Measurements from ENCODE around the gene LIPC. TPM values are rescaled to one million over a fixed set of nuclear protein-coding genes. Genes with fewer than 3 reads are reported as not detected.

LIPC gene
- total RNA-seq, 1 donor from 2014 or later, result under 0.01 TPM

DNA sequence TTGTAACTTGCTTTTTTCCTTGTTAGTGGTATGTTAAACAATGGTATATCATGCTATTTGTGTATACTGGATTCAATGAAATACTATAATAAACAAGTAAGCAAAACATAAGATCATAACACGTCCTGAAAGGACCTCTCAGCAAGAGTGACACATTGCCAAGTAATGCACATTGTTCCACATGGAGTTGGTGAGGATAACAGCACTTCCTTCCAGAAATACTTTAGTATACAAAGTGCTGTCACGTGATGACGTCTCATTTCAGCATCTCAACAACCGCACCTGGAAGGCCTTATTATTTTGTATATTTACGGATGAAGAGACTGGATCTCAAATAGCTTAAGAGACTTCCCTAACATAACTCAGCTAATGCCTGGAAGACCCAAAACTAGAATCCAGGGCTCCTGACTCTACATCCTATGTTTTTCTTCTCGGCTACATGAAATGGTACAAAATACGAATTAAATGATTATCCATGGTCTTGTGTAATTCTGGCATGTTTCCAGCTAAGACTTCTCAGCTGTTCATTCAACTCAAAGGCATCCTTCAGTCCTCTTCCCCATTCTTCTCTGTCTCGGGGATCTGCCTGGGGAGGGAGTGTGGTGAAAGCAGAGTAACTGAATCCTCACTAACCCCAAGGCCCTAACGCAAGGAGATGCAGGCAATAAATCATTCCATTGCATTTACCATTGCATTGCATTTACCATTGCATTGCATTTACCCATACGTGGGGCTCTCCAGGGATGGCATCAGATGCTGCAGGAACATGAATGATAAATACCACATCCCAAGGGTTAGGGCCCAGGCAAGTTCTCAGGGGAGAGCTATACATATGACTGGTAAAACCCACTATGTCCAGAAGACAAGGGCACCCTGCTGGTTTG is 79.2 kb downstream of the LIPC start:
- no peak overlapping the region for H3K27ac ChIP-seq (ENCODE audit: low read depth, low read length)
- no peaks in the 10 kb centered on the region for H3K36me3 ChIP-seq (ENCODE audit: control insufficient read depth in 3 of 3, insufficient read depth in 3 of 3, low read length in 3 of 3)
- H3K27me3 ChIP-seq (ENCODE audit: control insufficient read depth in 3 of 3, insufficient read depth in 3 of 3, low read length in 3 of 3), result no peaks in the 10 kb centered on the region
- no peak overlapping the region for H3K4me3 ChIP-seq (ENCODE audit: low read length in 3 of 3)
- peaks cover 8 to 20% (median 15%) of the 10 kb centered on the region in 3 donors for H3K4me1 ChIP-seq (ENCODE audit: control insufficient read depth in 3 of 3, insufficient read depth in 3 of 3, low read length in 3 of 3)
- no peak overlapping the region for H3K9ac ChIP-seq (ENCODE audit: low read depth in 1 of 3, low read length in 3 of 3)
- no peaks in the 10 kb centered on the region for H3K9me3 ChIP-seq (ENCODE audit: control insufficient read depth in 3 of 3, low read length in 3 of 3)

DNA sequence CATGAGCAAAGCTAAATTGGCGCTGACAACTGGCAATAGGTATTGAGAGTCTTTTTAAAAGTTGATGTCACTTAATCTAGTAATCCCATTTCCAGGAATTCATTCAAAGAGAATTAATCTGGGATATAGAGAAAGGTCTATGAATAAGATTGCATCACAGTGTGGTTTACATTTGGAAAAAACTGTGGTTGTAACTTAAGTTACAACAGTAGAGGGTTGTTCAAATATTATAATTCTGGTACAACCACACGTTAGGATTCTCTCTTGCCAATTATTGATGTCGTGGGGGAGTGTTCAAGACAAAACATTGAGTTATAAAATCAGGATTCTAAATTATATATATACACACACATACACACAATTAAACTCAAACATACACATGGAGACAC is 79.8 kb downstream of the LIPC start:
- no peak overlapping the region for H3K4me3 ChIP-seq (ENCODE audit: low read length in 3 of 3)
- H3K27ac ChIP-seq (ENCODE audit: low read depth, low read length), result no peak overlapping the region
- no peak overlapping the region for H3K9ac ChIP-seq (ENCODE audit: low read depth in 1 of 3, low read length in 3 of 3)

GRCh38 chr15:58512522-58512921 is 80.7 kb downstream of the LIPC start:
- no peaks in the 10 kb centered on the region for H3K27me3 ChIP-seq (ENCODE audit: control insufficient read depth in 3 of 3, insufficient read depth in 3 of 3, low read length in 3 of 3)
- H3K36me3 ChIP-seq (ENCODE audit: control insufficient read depth in 3 of 3, insufficient read depth in 3 of 3, low read length in 3 of 3), result no peaks in the 10 kb centered on the region
- peaks cover 0 to 11% (median 9%) of the 10 kb centered on the region in 3 donors for H3K4me1 ChIP-seq (ENCODE audit: control insufficient read depth in 3 of 3, insufficient read depth in 3 of 3, low read length in 3 of 3)
- H3K27ac ChIP-seq (ENCODE audit: low read depth, low read length), result no peak overlapping the region
- no peak overlapping the region for H3K4me3 ChIP-seq (ENCODE audit: low read length in 3 of 3)
- H3K9me3 ChIP-seq (ENCODE audit: control insufficient read depth in 3 of 3, low read length in 3 of 3), result no peaks in the 10 kb centered on the region
- no peak overlapping the region for H3K9ac ChIP-seq (ENCODE audit: low read depth in 1 of 3, low read length in 3 of 3)

More for the DNA sequence above, 79.8 kb downstream of the LIPC start:
- Histone ChIP-seq H3K36me3 (ENCODE audit: control insufficient read depth in 3 of 3, insufficient read depth in 3 of 3, low read length in 3 of 3) (no peaks in the 10 kb centered on the region), H3K4me1 (ENCODE audit: control insufficient read depth in 3 of 3, insufficient read depth in 3 of 3, low read length in 3 of 3) (peaks cover 2 to 14% (median 9%) of the 10 kb centered on the region in 3 donors), H3K9me3 (ENCODE audit: control insufficient read depth in 3 of 3, low read length in 3 of 3) (no peaks in the 10 kb centered on the region), H3K27me3 (ENCODE audit: control insufficient read depth in 3 of 3, insufficient read depth in 3 of 3, low read length in 3 of 3) (no peaks in the 10 kb centered on the region)

- Histone ChIP-seq H3K27me3 (ENCODE audit: control insufficient read depth in 3 of 3, insufficient read depth in 3 of 3, low read length in 3 of 3) (no peaks in the 10 kb centered on the region), H3K4me3 (ENCODE audit: low read length in 3 of 3) (no peak overlapping the region), H3K9ac (ENCODE audit: low read depth in 1 of 3, low read length in 3 of 3) (no peak overlapping the region)
These were observed 81.2 kb downstream of the LIPC start for GRCh38 chr15:58513008-58513407.

GRCh38 chr15:58513726-58514336 is 82.0 kb downstream of the LIPC start:
- no peaks in the 10 kb centered on the region for H3K27me3 ChIP-seq (ENCODE audit: control insufficient read depth in 3 of 3, insufficient read depth in 3 of 3, low read length in 3 of 3)
- H3K9me3 ChIP-seq (ENCODE audit: control insufficient read depth in 3 of 3, low read length in 3 of 3), result no peaks in the 10 kb centered on the region
- no peaks in the 10 kb centered on the region for H3K36me3 ChIP-seq (ENCODE audit: control insufficient read depth in 3 of 3, insufficient read depth in 3 of 3, low read length in 3 of 3)
- H3K4me3 ChIP-seq (ENCODE audit: low read length in 3 of 3), result no peak overlapping the region
- H3K4me1 ChIP-seq (ENCODE audit: control insufficient read depth in 3 of 3, insufficient read depth in 3 of 3, low read length in 3 of 3), result peaks cover 0 to 11% (median 9%) of the 10 kb centered on the region in 3 donors
- no peak overlapping the region for H3K27ac ChIP-seq (ENCODE audit: low read depth, low read length)
- no peak overlapping the region for H3K9ac ChIP-seq (ENCODE audit: low read depth in 1 of 3, low read length in 3 of 3)

More at GRCh38 chr15:58513008-58513407, 81.2 kb downstream of the LIPC start:
- Histone ChIP-seq H3K27ac (ENCODE audit: low read depth, low read length) (no peak overlapping the region), H3K4me1 (ENCODE audit: control insufficient read depth in 3 of 3, insufficient read depth in 3 of 3, low read length in 3 of 3) (peaks cover 0 to 11% (median 9%) of the 10 kb centered on the region in 3 donors), H3K36me3 (ENCODE audit: control insufficient read depth in 3 of 3, insufficient read depth in 3 of 3, low read length in 3 of 3) (no peaks in the 10 kb centered on the region), H3K9me3 (ENCODE audit: control insufficient read depth in 3 of 3, low read length in 3 of 3) (no peaks in the 10 kb centered on the region)

DNA sequence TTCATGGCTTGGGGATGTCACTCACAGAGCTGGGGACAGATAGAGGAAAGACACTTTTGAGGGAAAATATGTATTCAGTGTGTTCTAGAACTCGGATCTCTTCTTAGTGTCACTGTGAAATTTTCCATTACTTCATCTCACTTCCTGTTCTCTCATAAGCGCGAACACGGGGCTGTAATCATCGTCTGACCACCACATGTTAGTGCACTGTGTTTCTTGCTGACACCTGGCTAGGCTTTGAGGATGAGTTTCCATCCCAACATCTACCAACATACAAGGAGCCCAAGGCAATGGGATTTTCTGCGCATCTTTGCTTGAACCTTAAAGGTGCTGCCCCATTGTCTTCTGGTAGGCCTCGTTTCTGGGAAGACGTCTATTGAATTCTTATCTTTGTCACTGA is 84.0 kb downstream of the LIPC start:
- Histone ChIP-seq H3K9me3 (ENCODE audit: control insufficient read depth in 3 of 3, low read length in 3 of 3) (no peaks in the 10 kb centered on the region), H3K9ac (ENCODE audit: low read depth in 1 of 3, low read length in 3 of 3) (no peak overlapping the region), H3K4me3 (ENCODE audit: low read length in 3 of 3) (no peak overlapping the region), H3K27me3 (ENCODE audit: control insufficient read depth in 3 of 3, insufficient read depth in 3 of 3, low read length in 3 of 3) (no peaks in the 10 kb centered on the region), H3K27ac (ENCODE audit: low read depth, low read length) (no peak overlapping the region), H3K36me3 (ENCODE audit: control insufficient read depth in 3 of 3, insufficient read depth in 3 of 3, low read length in 3 of 3) (no peaks in the 10 kb centered on the region), H3K4me1 (ENCODE audit: control insufficient read depth in 3 of 3, insufficient read depth in 3 of 3, low read length in 3 of 3) (peaks cover 0 to 9% (median 8%) of the 10 kb centered on the region in 3 donors)

DNA sequence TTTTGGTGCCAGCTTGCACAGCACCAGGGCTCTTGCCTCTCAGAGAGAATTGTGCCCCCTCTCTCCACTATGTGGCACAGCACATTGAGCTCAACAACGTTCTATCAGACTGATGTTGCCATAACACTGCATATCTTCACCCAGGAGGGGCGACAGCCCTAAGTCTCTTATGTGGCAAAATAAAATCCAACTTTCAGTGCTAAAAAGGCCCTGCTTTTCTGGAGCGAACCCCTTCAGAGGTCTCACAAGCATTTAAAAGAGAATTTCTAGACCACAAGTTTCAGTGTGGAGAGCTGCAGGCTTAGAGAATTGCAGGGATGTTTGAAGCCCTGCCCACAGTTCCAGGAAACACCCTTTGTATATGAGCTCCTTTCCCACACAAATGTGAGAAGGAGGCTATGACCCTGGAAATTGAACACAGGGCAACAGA is 85.5 kb downstream of the LIPC start:
- no peaks in the 10 kb centered on the region for H3K9me3 ChIP-seq (ENCODE audit: control insufficient read depth in 3 of 3, low read length in 3 of 3)
- H3K36me3 ChIP-seq (ENCODE audit: control insufficient read depth in 3 of 3, insufficient read depth in 3 of 3, low read length in 3 of 3), result no peaks in the 10 kb centered on the region
- no peak overlapping the region for H3K4me3 ChIP-seq (ENCODE audit: low read length in 3 of 3)
- no peak overlapping the region for H3K27ac ChIP-seq (ENCODE audit: low read depth, low read length)
- H3K4me1 ChIP-seq (ENCODE audit: control insufficient read depth in 3 of 3, insufficient read depth in 3 of 3, low read length in 3 of 3), result peaks cover 4 to 19% (median 17%) of the 10 kb centered on the region in 3 donors
- no peaks in the 10 kb centered on the region for H3K27me3 ChIP-seq (ENCODE audit: control insufficient read depth in 3 of 3, insufficient read depth in 3 of 3, low read length in 3 of 3)
- no peak overlapping the region for H3K9ac ChIP-seq (ENCODE audit: low read depth in 1 of 3, low read length in 3 of 3)

DNA sequence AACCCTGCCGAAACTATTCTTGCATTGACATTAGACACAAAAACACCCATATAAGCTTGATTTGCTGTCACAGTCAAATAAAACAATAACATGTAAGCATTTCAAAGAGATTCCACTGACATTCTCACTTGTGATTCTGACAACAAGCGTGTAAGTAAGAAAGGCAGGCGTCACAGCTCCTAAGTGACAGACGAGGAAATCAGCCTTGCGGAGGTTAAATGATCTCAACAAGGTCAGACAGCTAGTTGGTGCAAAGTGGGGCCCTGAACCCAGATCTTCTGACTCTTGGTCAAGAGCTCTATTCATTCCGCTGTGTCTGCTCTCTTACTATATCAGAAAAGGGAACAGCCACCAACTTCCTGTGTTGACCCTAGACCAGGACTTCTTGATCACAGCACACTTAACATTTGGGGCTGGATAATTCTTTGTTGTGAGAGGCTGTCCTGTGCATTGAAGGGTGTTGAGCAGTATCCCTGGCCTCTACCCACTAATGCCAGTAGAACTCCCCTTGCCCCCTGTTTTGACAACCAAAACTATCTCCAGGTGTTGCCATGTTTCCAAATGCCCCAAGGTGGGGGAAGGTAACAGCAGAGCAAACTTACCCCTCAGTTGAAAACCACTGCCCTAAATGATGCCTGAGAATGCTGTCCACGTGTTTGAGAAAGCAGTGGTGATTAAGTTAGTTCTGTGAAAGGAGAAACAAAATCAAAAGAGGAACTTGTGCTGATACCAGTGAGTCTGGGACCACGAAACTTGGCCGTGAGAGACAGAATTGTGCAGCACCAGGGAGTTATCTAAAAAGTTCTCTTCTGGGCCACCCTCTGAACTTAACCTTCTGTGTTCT is 86.1 kb downstream of the LIPC start:
- no peaks in the 10 kb centered on the region for H3K27me3 ChIP-seq (ENCODE audit: control insufficient read depth in 3 of 3, insufficient read depth in 3 of 3, low read length in 3 of 3)
- H3K4me1 ChIP-seq (ENCODE audit: control insufficient read depth in 3 of 3, insufficient read depth in 3 of 3, low read length in 3 of 3), result peaks cover 10 to 25% (median 23%) of the 10 kb centered on the region in 3 donors
- no peak overlapping the region for H3K9ac ChIP-seq (ENCODE audit: low read depth in 1 of 3, low read length in 3 of 3)
- H3K4me3 ChIP-seq (ENCODE audit: low read length in 3 of 3), result no peak overlapping the region
- no peaks in the 10 kb centered on the region for H3K9me3 ChIP-seq (ENCODE audit: control insufficient read depth in 3 of 3, low read length in 3 of 3)
- no peaks in the 10 kb centered on the region for H3K36me3 ChIP-seq (ENCODE audit: control insufficient read depth in 3 of 3, insufficient read depth in 3 of 3, low read length in 3 of 3)
- H3K27ac ChIP-seq (ENCODE audit: low read depth, low read length), result peak overlapping the region; percentile 10

GRCh38 chr15:58518626-58519025 is 86.8 kb downstream of the LIPC start:
- no peaks in the 10 kb centered on the region for H3K36me3 ChIP-seq (ENCODE audit: control insufficient read depth in 3 of 3, insufficient read depth in 3 of 3, low read length in 3 of 3)
- H3K27ac ChIP-seq (ENCODE audit: low read depth, low read length), result no peak overlapping the region
- H3K9me3 ChIP-seq (ENCODE audit: control insufficient read depth in 3 of 3, low read length in 3 of 3), result no peaks in the 10 kb centered on the region
- H3K4me3 ChIP-seq (ENCODE audit: low read length in 3 of 3), result no peak overlapping the region
- H3K4me1 ChIP-seq (ENCODE audit: control insufficient read depth in 3 of 3, insufficient read depth in 3 of 3, low read length in 3 of 3), result peaks cover 16 to 27% (median 24%) of the 10 kb centered on the region in 3 donors
- H3K27me3 ChIP-seq (ENCODE audit: control insufficient read depth in 3 of 3, insufficient read depth in 3 of 3, low read length in 3 of 3), result no peaks in the 10 kb centered on the region
- H3K9ac ChIP-seq (ENCODE audit: low read depth in 1 of 3, low read length in 3 of 3), result no peak overlapping the region

All from skeletal muscle tissue (tissue), 4 donors.